Lower lobe of right lung (tissue), 2 donors: ENCODE data around the gene TMCO4. TPM values are rescaled to one million over a fixed set of nuclear protein-coding genes. Genes with fewer than 3 reads are reported as not detected.
"Not testable (repeated sequence)": the region's sequence is repeated elsewhere in the genome, so short reads cannot be mapped to it uniquely, and the experiment has no call there.

Experiments used
- ATAC-seq, 2 donors: fragments of 200-7000 bp; cut with Tn5 transposase; one replicate each; pipeline ENCODE4 v1.9.1; 2020 to 2022; ENCODE audit warnings: mild to moderate bottlenecking in 2 of 2, moderate library complexity in 2 of 2
- DNase-seq: peaks from one replicate; pipeline ENCODE4 v3.0.0-alpha.2; 2020
- H3K27ac ChIP-seq: fragments of 200-600 bp; one replicate; pipeline ENCODE4 v1.8.0; 2022
- H3K27me3 ChIP-seq: fragments of 200-600 bp; one replicate; pipeline ENCODE4 v1.8.0; 2022; ENCODE audit warnings: low read depth
- H3K36me3 ChIP-seq: fragments of 200-600 bp; one replicate; pipeline ENCODE4 v1.8.0; 2022; ENCODE audit warnings: mild to moderate bottlenecking
- H3K4me1 ChIP-seq: fragments of 200-600 bp; one replicate; pipeline ENCODE4 v1.8.0; 2022
- H3K4me3 ChIP-seq: fragments of 200-600 bp; one replicate; pipeline ENCODE4 v1.8.0; 2022; ENCODE audit warnings: mild to moderate bottlenecking
- H3K9me3 ChIP-seq: fragments of 200-600 bp; one replicate; pipeline ENCODE4 v1.8.0; 2022
- CTCF ChIP-seq: fragments of 200-600 bp; IDR thresholded peaks from one replicate; pipeline ENCODE4 v1.8.0; 2022; ENCODE audit warnings: antibody characterized with exemption, mild to moderate bottlenecking
- intact Hi-C: fragments of 100-400 bp; cut with DNase I; formaldehyde crosslinking; loops from one replicate; pipeline ENCODE4 v1.11.0; 2022
- long read RNA-seq: library from polyadenylated mRNA; unstranded; transcript quantifications from one replicate; pipeline ENCODE4 v2.0.0, GENCODE V29; 2021
- total RNA-seq: library from RNA; stranded (reverse); fragmentation: NEBNext Ultra II Directional; extraction: Animal tissue kit (Norgen Biotek cat#: 25700); gene quantifications from one replicate; pipeline ENCODE4 v1.2.1, GENCODE V29; 2021
- donor health status: DM: no; HTN: yes; CAD: no; lungs with severe emphysema.

TMCO4 gene
- 26.3 TPM for total RNA-seq
- long read RNA-seq, transcript TMCO4-201 (16 exons, 2,974 nt): major isoform, 7 of 71 reads
- long read RNA-seq, partial matches to known transcripts: 10 of 71 reads
- long read RNA-seq, other reads (novel, unspliced or antisense): 54 of 71 reads

- DNase-seq: peak; percentile 87
- TF ChIP-seq CTCF: peak; percentile 39
- Histone ChIP-seq H3K4me1 (peaks cover 17% of the 10 kb centered on the region), H3K4me3 (peak within 1 kb of the TSS; percentile 76), H3K36me3 (no peaks in the 10 kb centered on the region), H3K27ac (peak within 1 kb of the TSS; percentile 87), H3K9me3 (no peaks in the 10 kb centered on the region), H3K27me3 (no peaks in the 10 kb centered on the region)
- intact Hi-C loops: no loop called here
- peak; percentile 94 for ATAC-seq
Measured at GRCh38 chr1:19799230-19800075, at the start of gene TMCO4. TSS of gene TMCO4 (minus strand) at chr1:19799916. CDS start at chr1:19780758, 19,158 bp downstream.

GRCh38 chr1:19849307-19849706 lies 49.6 kb upstream of the TMCO4 start:
- H3K36me3 ChIP-seq, H3K27ac ChIP-seq, H3K9me3 ChIP-seq, ATAC-seq, H3K4me1 ChIP-seq, H3K27me3 ChIP-seq, H3K4me3 ChIP-seq, DNase-seq, intact Hi-C loops: not testable (repeated sequence)

- H3K4me3 ChIP-seq: not testable (repeated sequence)
Measured at GRCh38 chr1:19847334-19847733, 47.6 kb upstream of the TMCO4 start.

GRCh38 chr1:19846338-19846737 lies 46.6 kb upstream of the TMCO4 start:
- intact Hi-C loops: no loop called here

More at GRCh38 chr1:19847334-19847733, 47.6 kb upstream of the TMCO4 start:
- ATAC-seq, H3K4me1 ChIP-seq, DNase-seq, H3K36me3 ChIP-seq, H3K27me3 ChIP-seq, intact Hi-C loops, H3K9me3 ChIP-seq, H3K27ac ChIP-seq: not testable (repeated sequence)

GRCh38 chr1:19845555-19845954 lies 45.8 kb upstream of the TMCO4 start:
- ATAC-seq (no peak), DNase-seq (no peak)
- peaks cover 6% of the 10 kb centered on the region for H3K27me3 ChIP-seq
- intact Hi-C loops: no loop called here
- no peak overlapping the region for H3K4me3 ChIP-seq
- no peak overlapping the region for H3K27ac ChIP-seq
- TF ChIP-seq CTCF: no peak
- no peaks in the 10 kb centered on the region for H3K4me1 ChIP-seq
- H3K36me3 ChIP-seq: no peaks in the 10 kb centered on the region
- H3K9me3 ChIP-seq: no peaks in the 10 kb centered on the region

More at GRCh38 chr1:19846338-19846737, 46.6 kb upstream of the TMCO4 start:
- Histone ChIP-seq H3K27me3 (peaks cover 6% of the 10 kb centered on the region), H3K36me3 (no peaks in the 10 kb centered on the region), H3K9me3 (no peaks in the 10 kb centered on the region), H3K27ac (no peak overlapping the region), H3K4me1 (no peaks in the 10 kb centered on the region), H3K4me3 (no peak overlapping the region)
- no peak for ATAC-seq
- DNase-seq: no peak
- no peak for TF ChIP-seq CTCF

- DNase-seq (no peak), ATAC-seq (no peak)
- no peaks in the 10 kb centered on the region for H3K4me1 ChIP-seq
- H3K27me3 ChIP-seq: peaks cover 6% of the 10 kb centered on the region
- H3K4me3 ChIP-seq: no peak overlapping the region
- H3K36me3 ChIP-seq: no peaks in the 10 kb centered on the region
- no peaks in the 10 kb centered on the region for H3K9me3 ChIP-seq
- intact Hi-C loops: no loop called here
- no peak overlapping the region for H3K27ac ChIP-seq
- no peak for TF ChIP-seq CTCF
Measured at GRCh38 chr1:19844731-19845495, 45.2 kb upstream of the TMCO4 start.
